A673 (cell line): ENCODE data around the gene ADTRP.

Experiments
- EZH2 ChIP-seq: fragments of 200-600 bp; sonication (generic); IDR thresholded peaks from 2 replicates; pipeline ENCODE4 v1.6.1; 2017; ENCODE audit warnings: borderline replicate concordance, low read depth, mild to moderate bottlenecking, mixed read lengths, antibody characterized with exemption, low read length; ENCODE audit not compliant: poor library complexity, severe bottlenecking
- TF ChIP-seq, protein P1 (sequence below): fragments of 300-800, 200-600 bp; sonication (generic); conservative IDR thresholded peaks from 2 replicates; pipeline ENCODE4 v1.5.1; 2017; ENCODE audit warnings: low read depth, mild to moderate bottlenecking, antibody characterized with exemption, low read length, moderate library complexity, mixed read lengths

DNA sequence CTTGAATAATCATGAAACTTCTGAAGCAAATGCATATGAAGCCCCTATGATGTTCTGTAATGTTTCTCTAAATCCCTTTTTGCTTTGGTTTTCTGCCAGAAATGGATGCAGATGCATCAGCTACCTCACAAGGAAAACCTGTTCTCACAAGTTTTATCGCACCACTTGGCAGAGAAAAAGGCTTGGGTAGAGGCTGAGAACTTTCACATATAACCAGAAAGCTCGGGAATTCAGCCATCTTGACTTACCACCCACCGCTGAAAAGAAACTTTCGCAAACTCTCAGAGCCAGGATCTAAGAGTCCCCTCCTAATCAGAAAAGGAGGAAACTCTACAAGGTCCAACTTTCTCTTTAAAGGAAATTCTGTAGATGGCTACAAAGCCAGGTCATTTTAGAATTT is 36.2 kb upstream of the ADTRP start:
- TF ChIP-seq, protein P1, sequence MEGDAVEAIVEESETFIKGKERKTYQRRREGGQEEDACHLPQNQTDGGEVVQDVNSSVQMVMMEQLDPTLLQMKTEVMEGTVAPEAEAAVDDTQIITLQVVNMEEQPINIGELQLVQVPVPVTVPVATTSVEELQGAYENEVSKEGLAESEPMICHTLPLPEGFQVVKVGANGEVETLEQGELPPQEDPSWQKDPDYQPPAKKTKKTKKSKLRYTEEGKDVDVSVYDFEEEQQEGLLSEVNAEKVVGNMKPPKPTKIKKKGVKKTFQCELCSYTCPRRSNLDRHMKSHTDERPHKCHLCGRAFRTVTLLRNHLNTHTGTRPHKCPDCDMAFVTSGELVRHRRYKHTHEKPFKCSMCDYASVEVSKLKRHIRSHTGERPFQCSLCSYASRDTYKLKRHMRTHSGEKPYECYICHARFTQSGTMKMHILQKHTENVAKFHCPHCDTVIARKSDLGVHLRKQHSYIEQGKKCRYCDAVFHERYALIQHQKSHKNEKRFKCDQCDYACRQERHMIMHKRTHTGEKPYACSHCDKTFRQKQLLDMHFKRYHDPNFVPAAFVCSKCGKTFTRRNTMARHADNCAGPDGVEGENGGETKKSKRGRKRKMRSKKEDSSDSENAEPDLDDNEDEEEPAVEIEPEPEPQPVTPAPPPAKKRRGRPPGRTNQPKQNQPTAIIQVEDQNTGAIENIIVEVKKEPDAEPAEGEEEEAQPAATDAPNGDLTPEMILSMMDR: no peak
- TF ChIP-seq EZH2: no peak
